Measurements from ENCODE around the gene NACC1. TPM values are rescaled to one million over a fixed set of nuclear protein-coding genes. Genes with fewer than 3 reads are reported as not detected.

The NACC1 gene
- polyA plus RNA-seq, 2 of the 4 experiments (the other 2 are of a cell fraction) = 26.1 to 37.9 TPM

DNA sequence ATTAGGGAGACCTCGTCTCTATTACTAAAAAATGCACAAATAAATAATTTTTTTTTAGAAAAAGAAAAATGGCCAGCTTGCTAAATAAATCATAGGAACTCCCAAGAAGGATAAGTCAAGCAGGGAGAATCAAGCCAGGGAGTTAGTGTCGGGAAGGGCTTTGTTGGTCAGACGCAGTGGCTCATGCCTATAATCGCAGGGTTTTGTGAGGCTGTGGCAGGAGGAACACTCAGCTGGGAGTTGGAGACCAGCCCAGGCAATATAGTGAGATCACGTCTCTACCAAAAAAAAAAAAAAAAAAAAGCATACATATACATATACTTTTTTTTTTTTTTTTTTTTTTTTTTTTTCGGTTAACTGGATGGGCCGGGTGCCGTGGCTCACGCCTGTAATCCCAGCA, 9.0 kb downstream of the NACC1 start:
- H3K4me3 ChIP-seq = no peak overlapping the region
- TF ChIP-seq CEBPB (IDR thresholded peaks at IDR 0.05) (no peak), POLR2AphosphoS2 (conservative IDR thresholded peaks at IDR 0.05; ENCODE audit: low read length) (no peak), JUN (IDR thresholded peaks at IDR 0.05) (no peak), ZC3H11A (IDR thresholded peaks at IDR 0.05) (no peak)
- no peaks in the 10 kb centered on the region for H3K9me3 ChIP-seq
- WGBS (ENCODE audit: missing lambda C conversion rate) = 91% methylated on average over 9 of the region's 9 CpGs
- H3K27ac ChIP-seq = no peak overlapping the region
- no peak for ATAC-seq
- no peak for FAIRE-seq
- ChIA-PET POLR2A (interaction anchor here (0.7 kb wide), 1 partner anchor 87 kb away, joined by 4 read pairs; no protein-coding TSS in a partner anchor), CTCF (interaction anchor here (1.6 kb wide), 1 partner anchor 9 kb away, joined by 5 read pairs; no protein-coding TSS in a partner anchor)
- H3K4me2 ChIP-seq = no peak overlapping the region
- no peak for DNase-seq (ENCODE audit: low read depth in 1 of 2, low spot score in 1 of 2)
- no peaks in the 10 kb centered on the region for H3K4me1 ChIP-seq

DNA sequence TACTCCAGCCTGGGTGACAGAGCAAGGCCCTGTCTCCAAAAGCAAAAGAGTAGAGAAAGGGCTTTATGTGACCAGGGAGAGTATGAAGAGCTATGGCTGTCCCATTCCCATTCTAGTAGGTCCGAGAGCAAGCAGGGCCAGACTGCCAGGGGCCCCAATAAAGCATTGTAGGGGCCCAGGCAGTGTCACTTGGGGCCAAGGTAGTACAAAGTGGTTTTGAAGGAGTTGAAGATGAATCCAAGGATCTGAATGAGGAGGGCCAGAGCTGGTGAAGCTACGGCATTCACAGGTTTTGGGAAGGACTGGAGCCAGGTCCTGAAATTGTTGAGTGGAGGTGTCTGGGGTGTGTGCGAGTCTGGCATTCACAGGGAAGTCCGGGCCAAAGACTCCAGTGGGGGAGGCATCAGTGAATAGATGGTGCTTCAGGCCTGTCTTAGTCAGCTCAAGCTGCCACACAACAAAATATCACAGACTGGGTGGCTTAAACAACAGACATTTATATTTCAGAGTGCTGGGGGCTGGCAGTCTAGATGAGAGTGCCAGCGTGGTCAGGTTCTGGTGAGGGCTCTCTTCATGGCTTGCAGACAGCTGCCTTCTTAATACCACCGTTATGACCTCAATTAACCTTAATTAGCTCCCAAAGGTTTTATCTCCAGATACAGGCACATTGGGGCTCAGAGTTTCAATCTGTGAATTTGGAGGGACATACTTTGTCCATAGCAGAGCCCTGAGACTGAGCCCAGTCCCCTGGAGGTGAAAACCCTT, 9.9 kb downstream of the NACC1 start:
- Histone ChIP-seq H3K9me3 (no peaks in the 10 kb centered on the region), H3K4me2 (no peak overlapping the region), H3K27ac (0 out of 6 replicates have a peak overlapping the region, but pooled peaks of 1 of the 2 experiments have one; percentile 35), H3K4me1 (no peaks in the 10 kb centered on the region), H3K4me3 (no peak overlapping the region)
- ATAC-seq (no peak), DNase-seq (ENCODE audit: low read depth in 1 of 2, low spot score in 1 of 2) (no peak), FAIRE-seq (no peak)
- no peak for TF ChIP-seq CBX2 (IDR thresholded peaks at IDR 0.05; ENCODE audit: borderline replicate concordance, low read depth)
- no peak for TF ChIP-seq TFCP2L1 (CRISPR knock-in tag; IDR thresholded peaks at IDR 0.05)
- TF ChIP-seq ZNF302 (CRISPR knock-in tag; IDR thresholded peaks at IDR 0.05) = no peak
- TF ChIP-seq, protein P1, sequence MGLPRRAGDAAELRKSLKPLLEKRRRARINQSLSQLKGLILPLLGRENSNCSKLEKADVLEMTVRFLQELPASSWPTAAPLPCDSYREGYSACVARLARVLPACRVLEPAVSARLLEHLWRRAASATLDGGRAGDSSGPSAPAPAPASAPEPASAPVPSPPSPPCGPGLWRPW (IDR thresholded peaks at IDR 0.05) = no peak
- TF ChIP-seq EHMT2 (IDR thresholded peaks at IDR 0.05; ENCODE audit: low read depth) = no peak
- CTCF ChIA-PET = interaction anchor here (0.6 to 1.6 kb wide), 5 partner anchors 9 to 245 kb away, joined by 3 to 6 read pairs (median 4); no protein-coding TSS in a partner anchor
- 87% methylated on average over 5 of the region's 6 CpGs for WGBS (ENCODE audit: missing lambda C conversion rate)
- POLR2A ChIA-PET = interaction anchor here (0.7 kb wide), 1 partner anchor 88 kb away, joined by 4 read pairs; no protein-coding TSS in a partner anchor

DNA sequence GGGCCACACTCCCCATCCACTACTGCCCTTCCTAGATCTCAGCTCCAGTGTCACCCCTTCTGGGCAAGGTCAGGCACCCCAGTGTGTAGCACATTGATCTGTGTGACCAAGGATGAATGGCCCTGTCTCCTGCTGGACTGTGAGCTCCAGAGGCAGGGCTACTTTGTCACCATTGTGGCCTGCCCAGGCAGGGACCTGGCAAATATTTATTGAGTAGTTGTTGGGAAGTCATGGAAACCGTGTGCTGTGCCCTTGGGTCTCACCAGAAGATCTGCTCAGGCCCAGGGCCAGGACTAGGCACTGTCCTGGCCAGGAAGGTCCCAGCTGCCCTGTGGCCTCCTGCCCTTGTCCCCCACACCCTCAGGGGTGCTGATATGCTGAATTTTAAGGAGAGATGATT, 10.5 kb downstream of the NACC1 start:
- CTCF ChIA-PET = interaction anchor here (0.6 to 1.6 kb wide), 6 partner anchors 8 to 246 kb away, joined by 3 to 6 read pairs (median 4); no protein-coding TSS in a partner anchor
- POLR2A ChIA-PET = no interaction called here
- FAIRE-seq = no peak
- H3K4me1 ChIP-seq = no peaks in the 10 kb centered on the region
- H3K4me3 ChIP-seq = no peak overlapping the region
- DNase-seq (ENCODE audit: low read depth in 1 of 2, low spot score in 1 of 2) = no peak
- no peak for TF ChIP-seq EHF (CRISPR knock-in tag; IDR thresholded peaks at IDR 0.05)
- TF ChIP-seq ZFP36 (IDR thresholded peaks at IDR 0.05; ENCODE audit: borderline replicate concordance, partially characterized antibody) = no peak
- no peak for TF ChIP-seq RAD21 (conservative IDR thresholded peaks at IDR 0.05 in 1 of 2, IDR thresholded peaks at IDR 0.05 in 1 of 2)
- TF ChIP-seq KDM5A (IDR thresholded peaks at IDR 0.05) = no peak
- TF ChIP-seq, protein P2, sequence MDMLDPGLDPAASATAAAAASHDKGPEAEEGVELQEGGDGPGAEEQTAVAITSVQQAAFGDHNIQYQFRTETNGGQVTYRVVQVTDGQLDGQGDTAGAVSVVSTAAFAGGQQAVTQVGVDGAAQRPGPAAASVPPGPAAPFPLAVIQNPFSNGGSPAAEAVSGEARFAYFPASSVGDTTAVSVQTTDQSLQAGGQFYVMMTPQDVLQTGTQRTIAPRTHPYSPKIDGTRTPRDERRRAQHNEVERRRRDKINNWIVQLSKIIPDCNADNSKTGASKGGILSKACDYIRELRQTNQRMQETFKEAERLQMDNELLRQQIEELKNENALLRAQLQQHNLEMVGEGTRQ (IDR thresholded peaks at IDR 0.05) = no peak
- no peak for TF ChIP-seq CHD2 (IDR thresholded peaks at IDR 0.05; ENCODE audit: low read length, partially characterized antibody)
- TF ChIP-seq CEBPB (IDR thresholded peaks at IDR 0.05) = no peak
- no peak for TF ChIP-seq ESRRA (IDR thresholded peaks at IDR 0.05; ENCODE audit: borderline replicate concordance, low read length)
- no peak for TF ChIP-seq ZC3H11A (IDR thresholded peaks at IDR 0.05)
- TF ChIP-seq CBX2 (IDR thresholded peaks at IDR 0.05; ENCODE audit: borderline replicate concordance, low read depth) = no peak
- no peak for TF ChIP-seq HOXB13 (CRISPR knock-in tag; IDR thresholded peaks at IDR 0.05; ENCODE audit: low read depth)
- H3K9me3 ChIP-seq = no peaks in the 10 kb centered on the region
- ATAC-seq = peak in 1 of 2 experiments; percentile 47; a peak in 3 of 6 replicates
- no peak overlapping the region for H3K4me2 ChIP-seq
- H3K27ac ChIP-seq = 0 out of 6 replicates have a peak overlapping the region, but pooled peaks of 1 of the 2 experiments have one; percentile 35
- no CpG with 5 or more reads among the region's 1 CpG for WGBS (ENCODE audit: missing lambda C conversion rate)

DNA sequence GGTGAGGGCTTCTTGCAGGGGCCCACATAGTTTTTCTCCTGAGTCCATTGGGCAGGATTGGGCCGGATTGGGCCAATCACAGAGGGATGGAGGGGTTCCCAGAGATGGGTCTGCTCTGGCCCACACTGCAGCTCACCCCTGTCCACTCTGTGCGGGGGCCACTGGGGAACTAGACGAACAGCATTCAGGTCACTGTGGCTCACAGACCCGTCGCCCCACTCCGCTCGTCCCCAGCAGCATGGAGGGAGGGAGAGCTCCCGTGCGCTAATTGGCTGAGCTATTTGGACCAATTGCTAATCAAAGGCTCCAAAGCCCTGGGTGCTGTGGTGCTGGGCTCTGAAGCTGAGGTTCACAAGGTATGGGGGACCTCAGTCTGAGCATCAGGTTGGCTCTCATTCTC, 11.3 kb downstream of the NACC1 start:
- no peaks in the 10 kb centered on the region for H3K9me3 ChIP-seq
- ChIA-PET CTCF (interaction anchor here (0.5 to 1.4 kb wide), 3 partner anchors 84 to 152 kb away, joined by 3 read pairs; no protein-coding TSS in a partner anchor), POLR2A (no interaction called here)
- WGBS (ENCODE audit: missing lambda C conversion rate) = 94% methylated on average over 9 of the region's 9 CpGs
- H3K4me3 ChIP-seq = no peak overlapping the region
- FAIRE-seq (no peak), ATAC-seq (no peak), DNase-seq (ENCODE audit: low read depth in 1 of 2, low spot score in 1 of 2) (no peak)
- H3K4me2 ChIP-seq = no peak overlapping the region
- H3K27ac ChIP-seq = no peak overlapping the region
- peaks cover 2% of the 10 kb centered on the region; the same call in 1 of the 3 replicates for H3K4me1 ChIP-seq
- TF ChIP-seq, protein P3, sequence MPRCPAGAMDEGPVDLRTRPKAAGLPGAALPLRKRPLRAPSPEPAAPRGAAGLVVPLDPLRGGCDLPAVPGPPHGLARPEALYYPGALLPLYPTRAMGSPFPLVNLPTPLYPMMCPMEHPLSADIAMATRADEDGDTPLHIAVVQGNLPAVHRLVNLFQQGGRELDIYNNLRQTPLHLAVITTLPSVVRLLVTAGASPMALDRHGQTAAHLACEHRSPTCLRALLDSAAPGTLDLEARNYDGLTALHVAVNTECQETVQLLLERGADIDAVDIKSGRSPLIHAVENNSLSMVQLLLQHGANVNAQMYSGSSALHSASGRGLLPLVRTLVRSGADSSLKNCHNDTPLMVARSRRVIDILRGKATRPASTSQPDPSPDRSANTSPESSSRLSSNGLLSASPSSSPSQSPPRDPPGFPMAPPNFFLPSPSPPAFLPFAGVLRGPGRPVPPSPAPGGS (IDR thresholded peaks at IDR 0.05) = no peak
- TF ChIP-seq KDM5A (IDR thresholded peaks at IDR 0.05) = no peak
- no peak for TF ChIP-seq ZNF302 (CRISPR knock-in tag; IDR thresholded peaks at IDR 0.05)
- TF ChIP-seq ZC3H11A (IDR thresholded peaks at IDR 0.05) = no peak
- TF ChIP-seq POLR2AphosphoS2 (conservative IDR thresholded peaks at IDR 0.05; ENCODE audit: low read length) = no peak
- no peak for TF ChIP-seq CHD2 (IDR thresholded peaks at IDR 0.05; ENCODE audit: low read length, partially characterized antibody)
- no peak for TF ChIP-seq CHD4 (IDR thresholded peaks at IDR 0.05; ENCODE audit: borderline replicate concordance)
- TF ChIP-seq PHF8 (IDR thresholded peaks at IDR 0.05; ENCODE audit: borderline replicate concordance, low read depth) = no peak
- TF ChIP-seq, protein P4, sequence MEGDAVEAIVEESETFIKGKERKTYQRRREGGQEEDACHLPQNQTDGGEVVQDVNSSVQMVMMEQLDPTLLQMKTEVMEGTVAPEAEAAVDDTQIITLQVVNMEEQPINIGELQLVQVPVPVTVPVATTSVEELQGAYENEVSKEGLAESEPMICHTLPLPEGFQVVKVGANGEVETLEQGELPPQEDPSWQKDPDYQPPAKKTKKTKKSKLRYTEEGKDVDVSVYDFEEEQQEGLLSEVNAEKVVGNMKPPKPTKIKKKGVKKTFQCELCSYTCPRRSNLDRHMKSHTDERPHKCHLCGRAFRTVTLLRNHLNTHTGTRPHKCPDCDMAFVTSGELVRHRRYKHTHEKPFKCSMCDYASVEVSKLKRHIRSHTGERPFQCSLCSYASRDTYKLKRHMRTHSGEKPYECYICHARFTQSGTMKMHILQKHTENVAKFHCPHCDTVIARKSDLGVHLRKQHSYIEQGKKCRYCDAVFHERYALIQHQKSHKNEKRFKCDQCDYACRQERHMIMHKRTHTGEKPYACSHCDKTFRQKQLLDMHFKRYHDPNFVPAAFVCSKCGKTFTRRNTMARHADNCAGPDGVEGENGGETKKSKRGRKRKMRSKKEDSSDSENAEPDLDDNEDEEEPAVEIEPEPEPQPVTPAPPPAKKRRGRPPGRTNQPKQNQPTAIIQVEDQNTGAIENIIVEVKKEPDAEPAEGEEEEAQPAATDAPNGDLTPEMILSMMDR (IDR thresholded peaks at IDR 0.05) = no peak
- no peak for TF ChIP-seq SREBF2 (IDR thresholded peaks at IDR 0.05)
- no peak for TF ChIP-seq RAD21 (conservative IDR thresholded peaks at IDR 0.05 in 1 of 2, IDR thresholded peaks at IDR 0.05 in 1 of 2)
